Keratinocyte (primary cell): ENCODE measurements around the gene MEF2B. TPM values are rescaled to one million over a fixed set of nuclear protein-coding genes. Genes with fewer than 3 reads are reported as not detected.

Experiments
- DNase-seq: peaks from one replicate; pipeline ENCODE4 v3.0.0-alpha.2; 2011; ENCODE audit warnings: low read depth, missing footprints, low spot score
- FAIRE-seq: peaks from 2 replicates; lab custom pipeline; 2011; peaks lifted over from hg19 to GRCh38; lab: Jason Lieb, UNC
- H2AFZ ChIP-seq: 2 replicates; pipeline ENCODE4 v1.6.0; 2012; ENCODE audit warnings: low read length, control low read depth, inconsistent platforms; ENCODE audit not compliant: control insufficient read depth
- H3K27ac ChIP-seq: 2 replicates; pipeline ENCODE4 v1.5.1; 2011; ENCODE audit warnings: low read length; ENCODE audit not compliant: control insufficient read depth, insufficient read depth
- H3K27me3 ChIP-seq: 3 replicates; pipeline ENCODE4 v1.6.0; 2011; ENCODE audit warnings: low read length; ENCODE audit not compliant: control insufficient read depth, insufficient read depth; ENCODE audit errors: extremely low read depth
- H3K36me3 ChIP-seq, 2 experiments: 2 replicates in 1 of 2; 3 replicates in 1 of 2; pipeline ENCODE4 v1.5.1; 2011; ENCODE audit warnings: low read length in 2 of 2, mild to moderate bottlenecking in 1 of 2; ENCODE audit not compliant: control insufficient read depth in 2 of 2, insufficient read depth in 2 of 2; ENCODE audit errors: extremely low read depth in 1 of 2
- H3K4me1 ChIP-seq: 3 replicates; pipeline ENCODE4 v1.5.1; 2011; ENCODE audit warnings: low read length; ENCODE audit not compliant: control insufficient read depth, insufficient read depth; ENCODE audit errors: extremely low read depth
- H3K4me2 ChIP-seq: 3 replicates; pipeline ENCODE4 v1.6.0; 2011; ENCODE audit warnings: low read depth, low read length; ENCODE audit not compliant: control insufficient read depth, insufficient read depth; ENCODE audit errors: extremely low read depth
- H3K4me3 ChIP-seq, 3 experiments: fragments of 200-600 bp in 1 of 3; sonication (generic) in 1 of 3; 2 replicates in 2 of 3; 3 replicates in 1 of 3; pipeline ENCODE4 v1.5.1; 2011 to 2016; ENCODE audit warnings: low read length in 3 of 3, mild to moderate bottlenecking in 3 of 3, control low read depth in 2 of 3, inconsistent platforms in 1 of 3, low read depth in 1 of 3, mixed read lengths in 1 of 3, mixed run types in 1 of 3, moderate library complexity in 1 of 3; ENCODE audit not compliant: control insufficient read depth in 2 of 3, insufficient read depth in 2 of 3; ENCODE audit errors: extremely low read depth in 1 of 3
- H3K79me2 ChIP-seq: 2 replicates; pipeline ENCODE4 v1.6.0; 2012; ENCODE audit warnings: low read length; ENCODE audit not compliant: control insufficient read depth, insufficient read depth
- H3K9ac ChIP-seq: 3 replicates; pipeline ENCODE4 v1.6.0; 2011; ENCODE audit warnings: low read length; ENCODE audit not compliant: control insufficient read depth, insufficient read depth; ENCODE audit errors: extremely low read depth
- H3K9me1 ChIP-seq: 3 replicates; pipeline ENCODE4 v1.6.0; 2011; ENCODE audit warnings: low read length; ENCODE audit not compliant: control insufficient read depth, insufficient read depth; ENCODE audit errors: extremely low read depth
- H3K9me3 ChIP-seq: 2 replicates; pipeline ENCODE4 v1.5.1; 2012; ENCODE audit warnings: low read depth, low read length; ENCODE audit not compliant: control insufficient read depth
- H4K20me1 ChIP-seq: 3 replicates; pipeline ENCODE4 v1.6.0; 2011; ENCODE audit warnings: low read length; ENCODE audit not compliant: control insufficient read depth, insufficient read depth; ENCODE audit errors: extremely low read depth
- EZH2 ChIP-seq: IDR thresholded peaks from one replicate; pipeline ENCODE4 v1.6.1; 2012; ENCODE audit warnings: inconsistent platforms, mild to moderate bottlenecking, low read length, moderate library complexity
- dilution Hi-C: fragments of 300-500 bp; cut with MboI; formaldehyde crosslinking; loops from one replicate; pipeline ENCODE4 v1.7.0; 2020; ENCODE audit warnings: low sequenced_read_pairs; ENCODE audit not compliant: extremely low pct_ligation_motif_present
- polyA plus RNA-seq, 5 experiments: library from polyadenylated mRNA; depleted of rRNA in 3 of 5; stranded (reverse) in 3 of 5; stranded (forward) in 1 of 5; unstranded in 1 of 5; fragments of >200 nt; gene quantifications; 1 replicate in 1 of 5; 2 replicates in 3 of 5; 3 replicates in 1 of 5; pipeline versions ENCODE4 v1.2.1 to v1.2.3, GENCODE V29; 2011 to 2012; ENCODE audit warnings: missing spikeins in 2 of 5, low read depth in 1 of 5, low replicate concordance in 1 of 5
- TF ChIP-seq, protein P1 (sequence below), 3 experiments: IDR thresholded peaks in 1 of 3; conservative IDR thresholded peaks in 1 of 3; optimal IDR thresholded peaks in 1 of 3; 2 replicates in 2 of 3; 3 replicates in 1 of 3; pipeline versions ENCODE3 to v1.5.1; 2011; ENCODE audit warnings: low read length in 3 of 3, mild to moderate bottlenecking in 3 of 3, moderate library complexity in 2 of 3, control low read depth in 1 of 3, inconsistent platforms in 1 of 3; ENCODE audit not compliant: insufficient read depth in 2 of 3; ENCODE audit errors: extremely low read depth in 1 of 3

The MEF2B gene
- polyA plus RNA-seq, 1 donor (not counting 4 experiments of a cell fraction or from before 2014, with no cell fraction given) = 0.05 TPM

DNA sequence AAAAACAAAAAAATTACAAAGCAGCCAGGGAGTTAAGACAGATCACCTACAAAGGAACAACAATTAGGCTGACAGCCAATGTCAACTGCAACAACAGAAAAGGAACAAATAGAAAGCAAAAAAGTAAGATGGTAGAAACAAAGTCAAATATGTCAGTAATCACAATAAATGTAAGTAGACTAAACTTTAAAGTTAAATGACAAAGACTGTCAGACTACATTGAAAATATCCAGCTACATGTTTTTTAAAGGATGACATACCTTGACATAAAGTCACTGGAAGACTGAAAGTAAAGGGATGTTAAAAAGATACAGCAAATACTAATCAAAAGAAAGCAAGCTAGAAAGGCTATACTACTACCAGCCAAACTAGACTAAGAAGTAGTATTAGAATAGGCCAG, 46.7 kb downstream of the MEF2B start:
- Histone ChIP-seq H3K79me2 (no peaks in the 10 kb centered on the region), H3K9me3 (no peaks in the 10 kb centered on the region), H3K4me2 (no peak overlapping the region), H3K9me1 (no peaks in the 10 kb centered on the region), H3K27me3 (no peaks in the 10 kb centered on the region), H2AFZ (no peak overlapping the region), H3K4me1 (no peaks in the 10 kb centered on the region), H4K20me1 (no peaks in the 10 kb centered on the region), H3K9ac (no peak overlapping the region), H3K27ac (no peak overlapping the region), H3K36me3 (peaks cover 3 to 9% of the 10 kb centered on the region in 2 experiments), H3K4me3 (no peak overlapping the region)
- dilution Hi-C loops = no loop called here
- FAIRE-seq (no peak), DNase-seq (no peak)
- TF ChIP-seq, protein P1, sequence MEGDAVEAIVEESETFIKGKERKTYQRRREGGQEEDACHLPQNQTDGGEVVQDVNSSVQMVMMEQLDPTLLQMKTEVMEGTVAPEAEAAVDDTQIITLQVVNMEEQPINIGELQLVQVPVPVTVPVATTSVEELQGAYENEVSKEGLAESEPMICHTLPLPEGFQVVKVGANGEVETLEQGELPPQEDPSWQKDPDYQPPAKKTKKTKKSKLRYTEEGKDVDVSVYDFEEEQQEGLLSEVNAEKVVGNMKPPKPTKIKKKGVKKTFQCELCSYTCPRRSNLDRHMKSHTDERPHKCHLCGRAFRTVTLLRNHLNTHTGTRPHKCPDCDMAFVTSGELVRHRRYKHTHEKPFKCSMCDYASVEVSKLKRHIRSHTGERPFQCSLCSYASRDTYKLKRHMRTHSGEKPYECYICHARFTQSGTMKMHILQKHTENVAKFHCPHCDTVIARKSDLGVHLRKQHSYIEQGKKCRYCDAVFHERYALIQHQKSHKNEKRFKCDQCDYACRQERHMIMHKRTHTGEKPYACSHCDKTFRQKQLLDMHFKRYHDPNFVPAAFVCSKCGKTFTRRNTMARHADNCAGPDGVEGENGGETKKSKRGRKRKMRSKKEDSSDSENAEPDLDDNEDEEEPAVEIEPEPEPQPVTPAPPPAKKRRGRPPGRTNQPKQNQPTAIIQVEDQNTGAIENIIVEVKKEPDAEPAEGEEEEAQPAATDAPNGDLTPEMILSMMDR (optimal IDR thresholded peaks at IDR 0.05 in 1 of 3, IDR thresholded peaks at IDR 0.05 in 1 of 3, conservative IDR thresholded peaks at IDR 0.05 in 1 of 3; ENCODE audit: extremely low read depth in 1 of 3, insufficient read depth in 2 of 3, low read length in 3 of 3) = no peak
- TF ChIP-seq EZH2 = no peak

DNA sequence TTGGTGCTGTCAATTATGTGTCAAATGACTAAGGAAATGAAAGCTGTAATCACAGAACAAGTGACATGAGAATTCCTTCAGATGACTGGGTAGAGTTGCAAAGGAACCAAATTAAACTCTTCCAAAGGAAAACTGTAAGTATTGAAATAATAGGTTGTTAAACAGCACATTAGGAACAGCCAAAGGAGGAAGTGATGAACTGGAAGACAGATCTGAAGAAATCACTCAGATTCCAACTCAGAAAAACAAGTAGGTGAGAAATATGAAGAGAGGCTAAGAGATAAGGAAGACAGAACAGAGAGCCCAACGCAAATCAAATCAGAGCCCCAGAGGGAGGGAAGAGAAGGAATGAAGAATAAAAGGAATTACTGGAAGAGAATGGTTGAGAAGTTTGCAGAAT, 47.2 kb downstream of the MEF2B start:
- FAIRE-seq (no peak), DNase-seq (no peak)
- Histone ChIP-seq H3K36me3 (peaks cover 3 to 9% of the 10 kb centered on the region in 2 experiments), H4K20me1 (no peaks in the 10 kb centered on the region), H3K79me2 (no peaks in the 10 kb centered on the region), H3K27ac (no peak overlapping the region), H3K9me3 (no peaks in the 10 kb centered on the region), H3K4me3 (no peak overlapping the region), H3K4me2 (no peak overlapping the region), H3K9me1 (no peaks in the 10 kb centered on the region), H3K9ac (no peak overlapping the region), H3K4me1 (no peaks in the 10 kb centered on the region), H2AFZ (no peak overlapping the region), H3K27me3 (no peaks in the 10 kb centered on the region)
- dilution Hi-C loops = no loop called here
- TF ChIP-seq EZH2 = no peak
- TF ChIP-seq, protein P1 (optimal IDR thresholded peaks at IDR 0.05 in 1 of 3, IDR thresholded peaks at IDR 0.05 in 1 of 3, conservative IDR thresholded peaks at IDR 0.05 in 1 of 3; ENCODE audit: extremely low read depth in 1 of 3, insufficient read depth in 2 of 3, low read length in 3 of 3) = no peak
